SU-DHL-6 (cell line): ENCODE results near the gene NETO1.

ENCODE experiments used
- EZH2phosphoT487 ChIP-seq: fragments of 200-600 bp; sonication (generic), shearing (Covaris generic); conservative IDR thresholded peaks from 2 replicates; pipeline ENCODE4 v1.6.1; 2018; ENCODE audit warnings: mild to moderate bottlenecking, antibody characterized with exemption, low read length, moderate library complexity, mixed read lengths
- TF ChIP-seq, protein P1 (sequence below): fragments of 200-600 bp; sonication (generic); IDR thresholded peaks from one replicate; pipeline ENCODE4 v1.5.1; 2017; ENCODE audit warnings: antibody characterized with exemption, mild to moderate bottlenecking, low read length, moderate library complexity; ENCODE audit not compliant: insufficient read depth, poor library complexity, severe bottlenecking

DNA sequence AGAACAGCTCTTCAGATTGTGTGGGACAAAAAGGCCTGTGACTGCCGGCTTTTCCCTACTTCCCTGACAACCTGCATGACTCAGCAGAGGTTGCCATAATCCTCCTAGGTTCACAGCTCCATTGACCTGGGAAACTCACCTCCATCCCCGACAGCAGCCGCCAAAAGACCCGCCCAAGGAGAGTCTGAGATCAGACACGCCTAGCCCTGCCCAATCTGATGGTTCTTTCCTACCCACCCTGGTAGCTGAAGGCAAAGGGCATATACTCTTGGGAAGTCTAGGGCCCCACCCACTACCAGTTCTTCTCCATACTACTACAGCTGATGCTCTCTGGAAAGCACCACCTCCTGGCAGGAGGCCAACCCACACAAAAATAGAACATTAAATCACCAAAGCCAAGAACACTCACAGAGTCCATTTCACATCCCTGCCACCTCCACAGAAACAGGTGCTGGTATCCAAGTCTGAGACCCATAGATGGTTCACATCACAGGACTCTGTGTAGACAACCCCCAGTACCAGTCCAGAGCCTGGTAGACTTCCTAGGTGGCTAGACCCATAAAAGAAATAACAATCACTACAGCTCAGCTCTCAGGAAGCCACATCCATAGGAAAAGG lies 140.6 kb downstream of the NETO1 start:
- TF ChIP-seq, protein P1, sequence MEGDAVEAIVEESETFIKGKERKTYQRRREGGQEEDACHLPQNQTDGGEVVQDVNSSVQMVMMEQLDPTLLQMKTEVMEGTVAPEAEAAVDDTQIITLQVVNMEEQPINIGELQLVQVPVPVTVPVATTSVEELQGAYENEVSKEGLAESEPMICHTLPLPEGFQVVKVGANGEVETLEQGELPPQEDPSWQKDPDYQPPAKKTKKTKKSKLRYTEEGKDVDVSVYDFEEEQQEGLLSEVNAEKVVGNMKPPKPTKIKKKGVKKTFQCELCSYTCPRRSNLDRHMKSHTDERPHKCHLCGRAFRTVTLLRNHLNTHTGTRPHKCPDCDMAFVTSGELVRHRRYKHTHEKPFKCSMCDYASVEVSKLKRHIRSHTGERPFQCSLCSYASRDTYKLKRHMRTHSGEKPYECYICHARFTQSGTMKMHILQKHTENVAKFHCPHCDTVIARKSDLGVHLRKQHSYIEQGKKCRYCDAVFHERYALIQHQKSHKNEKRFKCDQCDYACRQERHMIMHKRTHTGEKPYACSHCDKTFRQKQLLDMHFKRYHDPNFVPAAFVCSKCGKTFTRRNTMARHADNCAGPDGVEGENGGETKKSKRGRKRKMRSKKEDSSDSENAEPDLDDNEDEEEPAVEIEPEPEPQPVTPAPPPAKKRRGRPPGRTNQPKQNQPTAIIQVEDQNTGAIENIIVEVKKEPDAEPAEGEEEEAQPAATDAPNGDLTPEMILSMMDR = no peak
- TF ChIP-seq EZH2phosphoT487 = no peak
